ENCODE results near the gene FAM168B.

GRCh38 chr2:131127981-131128380 lies 34.7 kb upstream of the FAM168B start:
- TF ChIP-seq, protein P1, sequence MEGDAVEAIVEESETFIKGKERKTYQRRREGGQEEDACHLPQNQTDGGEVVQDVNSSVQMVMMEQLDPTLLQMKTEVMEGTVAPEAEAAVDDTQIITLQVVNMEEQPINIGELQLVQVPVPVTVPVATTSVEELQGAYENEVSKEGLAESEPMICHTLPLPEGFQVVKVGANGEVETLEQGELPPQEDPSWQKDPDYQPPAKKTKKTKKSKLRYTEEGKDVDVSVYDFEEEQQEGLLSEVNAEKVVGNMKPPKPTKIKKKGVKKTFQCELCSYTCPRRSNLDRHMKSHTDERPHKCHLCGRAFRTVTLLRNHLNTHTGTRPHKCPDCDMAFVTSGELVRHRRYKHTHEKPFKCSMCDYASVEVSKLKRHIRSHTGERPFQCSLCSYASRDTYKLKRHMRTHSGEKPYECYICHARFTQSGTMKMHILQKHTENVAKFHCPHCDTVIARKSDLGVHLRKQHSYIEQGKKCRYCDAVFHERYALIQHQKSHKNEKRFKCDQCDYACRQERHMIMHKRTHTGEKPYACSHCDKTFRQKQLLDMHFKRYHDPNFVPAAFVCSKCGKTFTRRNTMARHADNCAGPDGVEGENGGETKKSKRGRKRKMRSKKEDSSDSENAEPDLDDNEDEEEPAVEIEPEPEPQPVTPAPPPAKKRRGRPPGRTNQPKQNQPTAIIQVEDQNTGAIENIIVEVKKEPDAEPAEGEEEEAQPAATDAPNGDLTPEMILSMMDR (IDR thresholded peaks at IDR 0.05) = no peak
- no peak for TF ChIP-seq POLR2A (IDR thresholded peaks at IDR 0.05)

Data from adrenal gland (tissue), 5 donors.